GM19438 (cell line): ENCODE measurements around the gene PPP1R2.
A peak's percentile ranks its signal among the peaks of the same experiment; 100 is the strongest.
"Not testable (repeated sequence)": the region's sequence is repeated elsewhere in the genome, so short reads cannot be mapped to it uniquely, and the experiment has no call there.

Experiments used
- ATAC-seq: cut with Tn5 transposase; IDR thresholded peaks from one replicate; pipeline ENCODE4 v1.9.1; 2021; ENCODE audit warnings: low read depth; ENCODE audit not compliant: unreplicated experiment

PPP1R2 gene

DNA sequence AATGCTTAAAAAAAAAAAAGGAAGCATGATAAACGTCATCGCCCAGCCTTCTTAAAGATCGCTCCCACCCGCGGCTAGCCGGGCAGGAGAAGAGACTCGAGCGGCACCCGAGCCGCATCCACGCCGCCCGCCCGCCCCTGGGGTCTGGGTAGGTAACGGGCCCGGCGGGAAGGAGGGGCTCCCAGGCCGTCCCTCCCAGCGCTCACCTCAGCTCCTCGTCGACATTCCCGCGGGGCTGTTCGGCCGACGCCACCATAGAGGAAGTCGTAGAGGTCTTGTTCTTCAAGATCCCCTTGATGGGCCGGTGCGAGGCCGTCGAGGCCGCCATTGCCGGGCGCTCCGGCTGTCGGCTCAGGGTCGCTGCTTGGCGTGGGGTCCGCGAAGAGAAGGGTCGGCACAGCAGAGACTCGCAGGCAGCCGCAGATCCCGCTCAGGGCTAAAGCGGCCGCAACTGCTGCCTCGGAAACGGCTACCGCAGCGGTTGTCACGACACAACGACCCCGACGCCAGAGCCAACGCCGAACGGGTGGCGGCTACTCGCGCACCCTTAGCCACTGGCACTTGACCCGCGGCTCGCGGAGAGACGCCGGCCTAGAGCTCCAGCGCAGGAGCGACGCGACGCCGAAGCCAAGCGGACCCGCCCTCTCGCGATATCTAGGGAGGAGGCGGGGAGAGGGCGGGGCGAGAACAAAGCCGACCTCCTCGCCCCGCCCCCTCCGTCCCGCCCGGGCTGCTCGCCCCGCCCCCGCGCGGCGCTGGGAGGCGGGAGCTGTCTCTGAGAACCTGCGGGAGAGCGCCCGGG lies at the start of gene PPP1R2:
PPP1R2 (minus strand) TSS at position 628 of the 802 bp plus-strand sequence; CDS start at position 328, 300 bp downstream.
- peak; percentile 61 for ATAC-seq

DNA sequence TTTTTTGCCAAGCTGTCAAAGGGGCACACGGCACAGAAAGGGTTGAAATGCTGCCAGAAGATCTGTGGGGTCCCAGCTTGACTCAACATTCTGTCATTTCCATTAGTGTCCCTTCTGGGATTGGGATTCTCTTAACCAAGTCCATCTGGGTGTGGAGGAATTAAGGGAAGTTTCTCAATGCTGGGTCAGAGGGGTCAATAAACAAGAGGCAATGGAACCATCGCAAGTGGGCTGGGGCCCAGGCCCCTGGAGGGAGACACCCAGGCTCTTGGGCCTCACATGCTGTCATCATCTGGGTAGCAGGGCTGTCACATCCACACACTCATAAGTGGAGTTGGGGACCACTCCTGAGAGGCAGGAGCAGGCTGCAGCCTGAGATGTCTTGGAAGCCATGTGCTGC lies 48.7 kb upstream of the PPP1R2 start:
- no peak for ATAC-seq

GRCh38 chr3:195591220-195591619 lies 48.1 kb upstream of the PPP1R2 start:
- no peak for ATAC-seq

GRCh38 chr3:195590381-195590780 lies 47.3 kb upstream of the PPP1R2 start:
- not testable (repeated sequence) for ATAC-seq

- not testable (repeated sequence) for ATAC-seq
Measured at GRCh38 chr3:195589796-195590195, 46.7 kb upstream of the PPP1R2 start.

DNA sequence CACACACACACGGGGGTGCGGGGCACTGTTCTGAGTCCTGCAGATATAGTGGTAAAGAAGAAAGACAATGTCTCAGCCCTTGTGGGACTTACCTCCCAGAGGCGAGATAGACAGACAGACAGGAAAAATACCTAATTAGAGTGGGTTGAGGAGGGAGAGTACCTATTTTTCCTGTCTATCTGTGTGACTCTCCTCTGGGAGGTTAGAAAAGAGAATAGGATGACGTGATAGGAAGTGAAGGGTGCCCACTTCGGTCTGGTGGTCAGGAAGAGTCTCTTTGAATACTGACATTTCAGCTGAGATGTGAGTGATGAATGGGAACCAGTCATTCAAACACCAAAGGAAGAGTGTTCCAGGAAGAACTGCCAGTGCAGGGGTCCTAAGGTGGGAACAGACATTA lies 44.7 kb upstream of the PPP1R2 start:
- ATAC-seq, result no peak

DNA sequence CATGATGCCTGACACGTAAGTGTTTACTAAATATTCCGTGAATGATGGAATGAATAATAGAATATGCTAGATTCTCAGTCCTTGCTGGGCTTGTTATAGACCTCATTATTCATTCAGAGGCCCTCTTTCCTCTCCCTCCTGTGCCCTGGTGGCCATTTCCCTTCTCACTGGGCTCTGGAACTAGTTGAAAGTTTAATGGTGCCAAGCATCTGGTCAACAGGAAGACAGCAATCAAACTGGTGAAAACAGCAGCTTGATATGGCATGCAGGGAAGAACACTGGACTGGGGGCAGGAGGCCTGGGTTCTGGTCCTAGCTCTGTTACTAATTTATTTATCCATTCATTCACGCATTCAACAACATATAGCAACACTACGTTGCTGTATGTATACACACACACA lies 44.3 kb upstream of the PPP1R2 start:
- ATAC-seq, result no peak

GRCh38 chr3:195584543-195584870 lies 41.4 kb upstream of the PPP1R2 start:
- ATAC-seq, result no peak

- ATAC-seq, result no peak
Measured at GRCh38 chr3:195583831-195584542, 40.9 kb upstream of the PPP1R2 start, which contains the start of gene APOD. Gene APOD, minus strand, starts transcription at chr3:195583940. Its CDS starts 4,479 bp downstream, at chr3:195579461.

- ATAC-seq, result no peak
Measured at GRCh38 chr3:195582947-195583346, 39.8 kb upstream of the PPP1R2 start.

GRCh38 chr3:195580744-195581443 lies 37.8 kb upstream of the PPP1R2 start:
- ATAC-seq, result no peak

DNA sequence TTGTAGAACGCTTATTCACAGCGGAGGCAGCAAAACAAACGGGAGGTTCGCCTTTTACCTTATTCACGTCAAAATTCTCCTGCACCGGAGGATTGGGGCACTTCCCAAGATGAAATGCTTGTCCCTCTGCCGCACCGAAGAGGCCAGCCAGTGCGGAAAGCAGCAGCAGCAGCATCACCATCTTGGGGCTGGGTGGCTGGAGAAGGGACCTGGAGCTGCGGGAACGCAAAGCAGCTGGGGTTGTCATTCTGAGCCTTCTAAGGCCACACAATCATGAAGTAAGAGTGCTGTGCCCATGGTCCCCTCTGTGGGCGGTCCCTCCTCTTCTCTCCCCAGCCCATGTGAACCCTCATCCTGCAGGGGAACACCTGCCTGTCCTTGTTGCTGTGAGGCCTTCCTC lies 36.2 kb upstream of the PPP1R2 start:
- no peak for ATAC-seq

GRCh38 chr3:195578565-195578964 lies 35.4 kb upstream of the PPP1R2 start:
- ATAC-seq, result no peak

DNA sequence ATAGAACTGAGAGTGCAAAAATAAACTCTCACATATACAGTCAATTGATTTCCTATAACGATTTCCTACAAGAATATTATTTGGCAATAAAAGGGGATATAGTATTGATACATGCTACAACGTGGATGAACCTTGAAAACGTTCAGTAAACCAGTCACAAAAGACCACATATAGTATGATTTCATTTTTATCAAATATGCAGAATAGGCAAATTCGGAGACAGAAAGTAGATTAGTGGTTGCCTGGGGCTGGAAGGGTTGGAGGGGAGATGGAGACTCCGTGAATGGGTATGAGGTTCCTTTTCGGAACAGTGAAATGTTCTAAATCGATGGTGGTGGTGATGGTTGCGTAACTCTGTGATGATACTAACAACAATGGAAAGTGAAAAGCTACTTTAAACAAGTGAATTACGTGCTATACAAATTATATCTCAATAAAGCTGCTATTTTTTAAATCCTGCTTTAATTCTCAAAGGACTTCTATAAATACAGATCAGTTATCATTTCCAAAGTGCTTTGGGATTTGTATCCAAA lies 34.6 kb upstream of the PPP1R2 start:
- ATAC-seq, result no peak

DNA sequence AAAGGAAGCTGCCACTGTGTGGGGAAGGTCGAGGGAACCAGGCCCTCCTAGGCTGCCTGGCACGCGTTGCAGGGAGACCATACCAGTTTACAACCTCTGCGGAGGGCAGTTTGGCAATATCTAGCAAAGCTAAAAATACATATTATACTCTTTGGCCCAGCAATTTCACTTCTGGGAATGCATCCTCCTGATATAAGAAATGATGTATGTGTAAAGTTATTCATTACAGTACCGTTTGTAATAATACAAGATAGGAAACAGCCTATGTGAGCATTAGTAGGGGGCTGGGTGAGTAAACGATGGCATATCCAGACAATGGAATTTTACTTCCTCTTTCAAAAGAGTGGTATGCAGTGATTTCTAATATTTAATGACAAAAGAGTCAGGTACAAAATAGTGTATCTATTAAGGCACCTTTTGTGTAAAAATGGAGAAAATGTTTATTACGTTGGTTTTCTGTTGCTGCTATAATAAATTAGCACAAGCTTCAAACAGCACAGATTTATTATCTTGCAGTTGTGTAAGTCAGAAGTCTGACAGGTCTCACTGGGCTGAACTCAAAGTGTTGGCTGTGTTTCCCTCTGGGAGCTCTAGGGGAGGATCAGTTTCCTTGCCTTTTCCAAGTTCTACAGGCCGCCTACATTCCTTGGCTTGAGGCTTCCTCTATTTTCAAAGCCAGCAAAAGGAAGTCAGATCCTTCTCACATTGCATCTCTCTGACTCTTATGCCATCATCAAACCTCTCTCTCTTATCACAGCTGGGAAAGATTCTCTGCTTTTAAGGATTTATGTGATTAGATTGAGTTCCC lies 31.6 kb upstream of the PPP1R2 start:
- no peak for ATAC-seq

- ATAC-seq, result no peak
Measured at GRCh38 chr3:195573611-195574496, 30.7 kb upstream of the PPP1R2 start.

- ATAC-seq, result no peak
Measured at GRCh38 chr3:195571361-195571760, 28.2 kb upstream of the PPP1R2 start.

DNA sequence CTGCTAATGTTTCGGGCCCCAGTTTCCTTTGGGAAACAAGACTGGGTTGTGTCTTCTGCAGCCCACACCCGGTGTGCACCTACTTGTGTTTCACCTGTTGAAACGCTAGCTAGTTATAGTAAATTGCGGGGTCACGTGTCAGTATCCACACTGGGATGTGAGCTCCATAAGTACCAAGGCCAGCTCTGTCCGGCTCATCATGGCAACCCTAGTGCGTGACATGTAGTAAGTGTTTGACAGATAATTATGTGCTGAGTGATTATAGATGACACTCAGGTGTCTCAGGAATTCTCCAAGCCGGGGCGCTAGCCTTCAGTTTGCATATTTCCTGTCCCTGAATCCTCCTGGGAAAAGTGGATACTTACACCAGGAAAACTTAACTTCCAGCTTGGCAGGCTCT lies 27.8 kb upstream of the PPP1R2 start:
- no peak for ATAC-seq

GRCh38 chr3:195570344-195570743 lies 27.2 kb upstream of the PPP1R2 start:
- no peak for ATAC-seq
